Measurements from ENCODE around the gene USP33. TPM values are rescaled to one million over a fixed set of nuclear protein-coding genes. Genes with fewer than 3 reads are reported as not detected.
A peak's percentile ranks its signal among the peaks of the same experiment; 100 is the strongest.

USP33 gene
- polyA plus RNA-seq, 1 of the 3 experiments (the other 2 are of a cell fraction) = 26.3 TPM

- DNase-seq = no peak
- H3K9me3 ChIP-seq = no peaks in the 10 kb centered on the region
- CTCF ChIA-PET = no interaction called here
- POLR2A ChIA-PET = no interaction called here
- WGBS (ENCODE audit: low lambda C conversion rate) = over 99% methylated on average over 7 of the region's 7 CpGs
- no peaks in the 10 kb centered on the region for H3K9me2 ChIP-seq
- H3K27ac ChIP-seq (ENCODE audit: low read depth in 2 of 2, low read length in 1 of 2) = no peak overlapping the region
- H3K4me2 ChIP-seq = no peak overlapping the region
- H3K36me3 ChIP-seq (replicated peaks in 1 of 2; ENCODE audit: control insufficient read depth in 1 of 2, insufficient read depth in 2 of 2, low read length in 1 of 2) = peaks cover 9 to 13% of the 10 kb centered on the region in 2 experiments
- no peak overlapping the region for H2AFZ ChIP-seq (ENCODE audit: low read depth)
- H4K20me1 ChIP-seq (ENCODE audit: insufficient read depth) = peaks cover 44% of the 10 kb centered on the region
- H3F3A ChIP-seq (replicated peaks; ENCODE audit: insufficient read depth) = peaks cover 8% of the 10 kb centered on the region
- no peak overlapping the region for H3K4me3 ChIP-seq (ENCODE audit: low read depth in 2 of 2, low read length in 1 of 2)
- TF ChIP-seq JUND (IDR thresholded peaks at IDR 0.05) (no peak), GATA2 (CRISPR knock-in tag; IDR thresholded peaks at IDR 0.05) (no peak), YY1 (IDR thresholded peaks at IDR 0.05; ENCODE audit: low read depth) (no peak), FOXJ3 (CRISPR knock-in tag; IDR thresholded peaks at IDR 0.05) (no peak), SIN3A (IDR thresholded peaks at IDR 0.05; ENCODE audit: borderline replicate concordance, low read depth, low read length) (no peak), FOSL2 (IDR thresholded peaks at IDR 0.05; ENCODE audit: borderline replicate concordance, low read depth) (no peak), ELF1 (IDR thresholded peaks at IDR 0.05) (no peak), MEF2A (IDR thresholded peaks at IDR 0.05; ENCODE audit: borderline replicate concordance, low read depth) (no peak), EP300 (IDR thresholded peaks at IDR 0.05; ENCODE audit: borderline replicate concordance in 1 of 2, low read depth in 1 of 2, low read length in 1 of 2) (no peak), MAX (IDR thresholded peaks at IDR 0.05; ENCODE audit: low read depth) (no peak), CHD2 (IDR thresholded peaks at IDR 0.05; ENCODE audit: low read length, partially characterized antibody) (no peak), PBX3 (IDR thresholded peaks at IDR 0.05) (no peak), RCOR1 (IDR thresholded peaks at IDR 0.05; ENCODE audit: low read length) (no peak), USF2 (IDR thresholded peaks at IDR 0.05; ENCODE audit: borderline replicate concordance, low read depth, low read length) (no peak)
- peaks cover 80% of the 10 kb centered on the region for H3K79me2 ChIP-seq (ENCODE audit: insufficient read depth)
- H3K9ac ChIP-seq = no peak overlapping the region
- H3K4me1 ChIP-seq (ENCODE audit: control insufficient read depth in 1 of 2, insufficient read depth in 2 of 2, low read depth in 1 of 2, low read length in 1 of 2) = peaks cover 4% of the 10 kb centered on the region in 2 experiments; a peak in 3 of 4 replicates
- H3K27me3 ChIP-seq (ENCODE audit: insufficient read depth) = no peaks in the 10 kb centered on the region
Observed at GRCh38 chr1:77744576-77744975, 15.1 kb downstream of the USP33 start.

GRCh38 chr1:77742011-77742555 is 17.6 kb downstream of the USP33 start:
- Histone ChIP-seq H3K79me2 (ENCODE audit: insufficient read depth) (peaks cover 55% of the 10 kb centered on the region), H3K27me3 (ENCODE audit: insufficient read depth) (no peaks in the 10 kb centered on the region), H3K4me2 (no peak overlapping the region), H3K9me2 (no peaks in the 10 kb centered on the region), H3K9ac (no peak overlapping the region), H3K27ac (ENCODE audit: low read depth in 2 of 2, low read length in 1 of 2) (no peak overlapping the region), H3K36me3 (replicated peaks in 1 of 2; ENCODE audit: control insufficient read depth in 1 of 2, insufficient read depth in 2 of 2, low read length in 1 of 2) (peaks cover 30 to 32% of the 10 kb centered on the region in 2 experiments), H4K20me1 (ENCODE audit: insufficient read depth) (peaks cover 23% of the 10 kb centered on the region), H2AFZ (ENCODE audit: low read depth) (no peak overlapping the region), H3F3A (replicated peaks; ENCODE audit: insufficient read depth) (peaks cover 15% of the 10 kb centered on the region), H3K4me1 (ENCODE audit: control insufficient read depth in 1 of 2, insufficient read depth in 2 of 2, low read depth in 1 of 2, low read length in 1 of 2) (peaks cover 4% of the 10 kb centered on the region in 2 experiments; a peak in 3 of 4 replicates), H3K9me3 (no peaks in the 10 kb centered on the region), H3K4me3 (ENCODE audit: low read depth in 2 of 2, low read length in 1 of 2) (no peak overlapping the region)
- ChIA-PET POLR2A (no interaction called here), CTCF (interaction anchor here (0.8 kb wide), 1 partner anchor 15 kb away, joined by 3 read pairs; no protein-coding TSS in a partner anchor)
- 97% methylated on average over 3 of the region's 3 CpGs for WGBS (ENCODE audit: low lambda C conversion rate)
- DNase-seq = peak; percentile 11
- no peak for TF ChIP-seq FOXJ3 (CRISPR knock-in tag; IDR thresholded peaks at IDR 0.05)
- no peak for TF ChIP-seq NFIC (IDR thresholded peaks at IDR 0.05; ENCODE audit: borderline replicate concordance)
- no peak for TF ChIP-seq USF1 (IDR thresholded peaks at IDR 0.05; ENCODE audit: borderline replicate concordance, low read depth)
- no peak for TF ChIP-seq REST (IDR thresholded peaks at IDR 0.05; ENCODE audit: low read depth, low read length)
- no peak for TF ChIP-seq RCOR1 (IDR thresholded peaks at IDR 0.05; ENCODE audit: low read length)
- TF ChIP-seq GATA2 (CRISPR knock-in tag; IDR thresholded peaks at IDR 0.05) = no peak
- TF ChIP-seq RFX5 (IDR thresholded peaks at IDR 0.05; ENCODE audit: low read length) = no peak
- TF ChIP-seq EZH2phosphoT487 (IDR thresholded peaks at IDR 0.05; ENCODE audit: borderline replicate concordance, low read depth) = no peak
- no peak for TF ChIP-seq MXI1 (IDR thresholded peaks at IDR 0.05; ENCODE audit: low read depth, low read length)

Measured in SK-N-SH (cell line).